K562 treated with DMSO at 1 percent for 4 hours (cell line): Measurements from ENCODE around the gene SEC63. TPM values are rescaled to one million over a fixed set of nuclear protein-coding genes. Genes with fewer than 3 reads are reported as not detected.

Experiments used
- total RNA-seq: library from RNA; unstranded; fragments of 300-600 nt; gene quantifications from 2 replicates; pipeline ENCODE4 v1.2.3, GENCODE V29; 2022; ENCODE audit not compliant: insufficient read depth

Gene SEC63, protein sequence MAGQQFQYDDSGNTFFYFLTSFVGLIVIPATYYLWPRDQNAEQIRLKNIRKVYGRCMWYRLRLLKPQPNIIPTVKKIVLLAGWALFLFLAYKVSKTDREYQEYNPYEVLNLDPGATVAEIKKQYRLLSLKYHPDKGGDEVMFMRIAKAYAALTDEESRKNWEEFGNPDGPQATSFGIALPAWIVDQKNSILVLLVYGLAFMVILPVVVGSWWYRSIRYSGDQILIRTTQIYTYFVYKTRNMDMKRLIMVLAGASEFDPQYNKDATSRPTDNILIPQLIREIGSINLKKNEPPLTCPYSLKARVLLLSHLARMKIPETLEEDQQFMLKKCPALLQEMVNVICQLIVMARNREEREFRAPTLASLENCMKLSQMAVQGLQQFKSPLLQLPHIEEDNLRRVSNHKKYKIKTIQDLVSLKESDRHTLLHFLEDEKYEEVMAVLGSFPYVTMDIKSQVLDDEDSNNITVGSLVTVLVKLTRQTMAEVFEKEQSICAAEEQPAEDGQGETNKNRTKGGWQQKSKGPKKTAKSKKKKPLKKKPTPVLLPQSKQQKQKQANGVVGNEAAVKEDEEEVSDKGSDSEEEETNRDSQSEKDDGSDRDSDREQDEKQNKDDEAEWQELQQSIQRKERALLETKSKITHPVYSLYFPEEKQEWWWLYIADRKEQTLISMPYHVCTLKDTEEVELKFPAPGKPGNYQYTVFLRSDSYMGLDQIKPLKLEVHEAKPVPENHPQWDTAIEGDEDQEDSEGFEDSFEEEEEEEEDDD
- total RNA-seq: 13.6 and 20.3 TPM in 2 replicates

GRCh38 chr6:107957909-107958688 lies at the start of gene SEC63:
Gene SEC63, minus strand, starts transcription at chr6:107958208. Its CDS starts 199 bp downstream, at chr6:107958009.

Other genes with a start within 250 kb of the SEC63 start
- not detected in 2 replicates for gene SCML4, start 133.9 kb downstream of the SEC63 start, total RNA-seq
- 25.8 and 29.7 TPM in 2 replicates for gene OSTM1, start 116.5 kb upstream of the SEC63 start, total RNA-seq
- gene NR2E1, start 207.8 kb upstream of the SEC63 start, total RNA-seq: not detected in 2 replicates